PC-9 (cell line): ENCODE results near the gene HPD.
"Not testable (repeated sequence)": the region's sequence is repeated elsewhere in the genome, so short reads cannot be mapped to it uniquely, and the experiment has no call there.

ENCODE experiments used
- CTCF ChIP-seq: fragments of 200-600 bp; sonication (generic); conservative IDR thresholded peaks from 2 replicates; pipeline ENCODE4 v1.6.1; 2017; ENCODE audit warnings: mixed run types, antibody characterized with exemption, mild to moderate bottlenecking, moderate library complexity
- EZH2 ChIP-seq: fragments of 200-600 bp; sonication (generic); IDR thresholded peaks from 2 replicates; pipeline ENCODE4 v1.8.0; 2017; ENCODE audit warnings: antibody characterized with exemption, low read depth

DNA sequence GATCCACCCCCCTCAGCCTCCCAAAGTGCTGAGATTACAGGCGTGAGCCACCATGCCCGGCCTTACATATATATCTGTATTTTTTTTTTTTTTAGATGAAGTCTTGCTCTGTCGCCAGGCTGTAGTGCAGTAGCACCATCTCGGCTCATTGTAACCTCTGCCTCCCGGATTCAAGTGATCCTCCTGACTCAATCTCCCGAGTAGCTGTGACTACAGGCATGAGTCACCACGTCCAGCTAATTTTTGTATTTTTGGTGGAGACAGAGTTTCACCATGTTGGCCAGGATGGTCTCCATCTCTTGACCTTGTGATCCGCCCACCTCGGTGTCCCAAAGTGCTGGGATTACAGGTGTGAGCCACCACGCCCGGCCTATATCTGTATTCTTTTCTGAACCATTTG lies 26.5 kb upstream of the HPD start:
- TF ChIP-seq CTCF, EZH2: not testable (repeated sequence)
